GM18951 (cell line): Measurements from ENCODE around the gene UFD1.

Experiments used
- POLR2A ChIP-seq: IDR thresholded peaks from 4 replicates; pipeline ENCODE4 v1.6.1; 2011; ENCODE audit warnings: mild to moderate bottlenecking; ENCODE audit not compliant: insufficient read length, insufficient read depth; ENCODE audit errors: extremely low read depth
- in situ Hi-C: fragments of 300-500 bp; cut with MboI; formaldehyde crosslinking; loops from one replicate; pipeline ENCODE4 v1.12.0; 2022; ENCODE audit warnings: low sequenced_read_pairs, mixed read lengths, inconsistent platforms; ENCODE audit not compliant: unreplicated experiment

UFD1 gene

GRCh38 chr22:19498154-19498865 is 19.3 kb upstream of the UFD1 start:
- no peak for TF ChIP-seq POLR2A
- in situ Hi-C loops: no loop called here

- no peak for TF ChIP-seq POLR2A
- in situ Hi-C loops: no loop called here
Observed at GRCh38 chr22:19497245-19497644, 18.3 kb upstream of the UFD1 start.

GRCh38 chr22:19496324-19496630 is 17.3 kb upstream of the UFD1 start:
- in situ Hi-C loops: no loop called here
- TF ChIP-seq POLR2A: no peak

GRCh38 chr22:19495562-19496323 is 16.8 kb upstream of the UFD1 start:
- TF ChIP-seq POLR2A: no peak
- in situ Hi-C loops: no loop called here

GRCh38 chr22:19494676-19495173 is 15.7 kb upstream of the UFD1 start:
- TF ChIP-seq POLR2A: no peak
- in situ Hi-C loops: no loop called here

GRCh38 chr22:19494001-19494560 is 15.1 kb upstream of the UFD1 start:
- in situ Hi-C loops: no loop called here
- no peak for TF ChIP-seq POLR2A

GRCh38 chr22:19492504-19493174 is 13.6 kb upstream of the UFD1 start:
- in situ Hi-C loops: no loop called here
- no peak for TF ChIP-seq POLR2A

GRCh38 chr22:19490628-19491230 is 11.7 kb upstream of the UFD1 start:
- TF ChIP-seq POLR2A: no peak
- in situ Hi-C loops: no loop called here

- in situ Hi-C loops: no loop called here
- no peak for TF ChIP-seq POLR2A
Observed at GRCh38 chr22:19488884-19489843, 10.2 kb upstream of the UFD1 start.

- no peak for TF ChIP-seq POLR2A
- in situ Hi-C loops: no loop called here
Observed at GRCh38 chr22:19488285-19488684, 9.3 kb upstream of the UFD1 start.

- in situ Hi-C loops: no loop called here
Observed at GRCh38 chr22:19483481-19484244, 4.7 kb upstream of the UFD1 start.

GRCh38 chr22:19482297-19482696 is 3.3 kb upstream of the UFD1 start:
- TF ChIP-seq POLR2A: no peak
- in situ Hi-C loops: no loop called here

More at GRCh38 chr22:19483481-19484244, 4.7 kb upstream of the UFD1 start:
- no peak for TF ChIP-seq POLR2A

GRCh38 chr22:19480789-19481188 is 1.8 kb upstream of the UFD1 start:
- in situ Hi-C loops: no loop called here
- TF ChIP-seq POLR2A: no peak
